Activated CD4-positive, alpha-beta T cell treated with anti-CD3 and anti-CD28 coated beads, Interleukin-2, amount 50 U/mL, for 24 hours (primary cell): Measurements from ENCODE around the gene JAK1.
"Not testable (repeated sequence)": the region's sequence is repeated elsewhere in the genome, so short reads cannot be mapped to it uniquely, and the experiment has no call there.

Experiments
- DNase-seq, 2 donors: peaks; one replicate each; pipeline ENCODE4 v3.0.0-alpha.2; 2020; ENCODE audit warnings: low read depth in 1 of 2, low spot score in 1 of 2

The JAK1 gene

DNA sequence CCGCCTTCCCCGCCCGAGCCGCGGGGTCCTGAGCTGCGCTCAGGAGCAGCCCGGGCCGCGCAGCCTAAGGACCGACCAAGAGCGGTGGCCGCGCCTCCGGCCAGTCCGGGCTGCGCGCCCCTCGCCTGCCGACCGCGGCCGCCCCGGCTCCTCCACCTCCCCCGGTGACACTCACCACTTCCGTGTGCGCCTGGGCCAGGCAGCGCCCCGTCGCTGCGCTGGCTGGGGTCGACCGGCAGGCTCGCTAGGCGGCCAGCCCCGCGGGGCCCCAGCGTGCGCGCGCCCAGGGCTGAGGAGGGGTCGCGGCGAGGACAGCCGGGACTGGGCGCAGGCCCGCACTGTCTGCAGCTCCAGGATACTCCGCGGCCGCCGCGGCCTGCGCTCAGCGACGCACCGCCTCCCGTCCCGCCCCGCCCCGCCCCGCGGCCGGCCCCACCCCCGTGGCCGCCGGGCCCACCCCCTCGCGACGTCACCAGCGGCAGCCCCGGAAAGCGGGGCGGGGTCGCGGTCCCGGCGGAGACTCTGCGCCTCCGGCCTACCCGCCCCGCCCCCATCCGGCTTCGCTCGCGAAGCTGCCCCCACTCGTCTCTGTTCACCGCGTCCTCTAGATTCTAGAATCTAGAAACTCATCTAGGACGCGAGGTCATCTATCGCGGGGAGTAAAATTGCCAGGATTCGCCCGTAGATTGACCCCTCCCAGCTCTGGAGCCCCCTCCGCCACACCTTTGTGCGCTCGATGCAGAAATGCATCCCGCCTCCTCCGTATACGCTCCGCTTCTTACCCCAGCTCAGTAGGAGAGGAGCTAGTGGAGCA lies at the start of gene JAK1:
TSS of gene JAK1 (minus strand) at position 392 of the 814 bp plus-strand sequence. CDS start 80,285 bp downstream, outside the sequence.
- DNase-seq = peak; percentile 68 to 83

DNA sequence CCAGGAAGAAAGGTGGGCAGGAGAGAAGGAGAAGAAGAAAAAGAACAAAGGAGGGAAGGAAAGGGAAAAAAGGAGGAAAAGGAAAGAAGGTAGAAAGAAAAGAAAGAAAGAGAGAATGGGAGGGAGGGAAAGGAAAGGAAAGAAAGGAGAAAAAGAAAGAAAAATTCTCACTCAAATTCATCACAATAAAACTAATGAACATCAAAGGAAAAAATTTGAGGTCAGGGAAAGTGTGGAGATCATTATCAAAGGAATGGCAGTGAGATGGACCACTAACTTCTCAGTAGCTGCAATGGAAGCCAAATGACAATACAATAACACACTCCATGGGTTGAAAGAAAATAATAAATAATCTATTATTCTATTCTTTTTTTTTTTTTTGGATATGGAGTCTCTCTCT lies 48.0 kb upstream of the JAK1 start:
- DNase-seq = no peak

DNA sequence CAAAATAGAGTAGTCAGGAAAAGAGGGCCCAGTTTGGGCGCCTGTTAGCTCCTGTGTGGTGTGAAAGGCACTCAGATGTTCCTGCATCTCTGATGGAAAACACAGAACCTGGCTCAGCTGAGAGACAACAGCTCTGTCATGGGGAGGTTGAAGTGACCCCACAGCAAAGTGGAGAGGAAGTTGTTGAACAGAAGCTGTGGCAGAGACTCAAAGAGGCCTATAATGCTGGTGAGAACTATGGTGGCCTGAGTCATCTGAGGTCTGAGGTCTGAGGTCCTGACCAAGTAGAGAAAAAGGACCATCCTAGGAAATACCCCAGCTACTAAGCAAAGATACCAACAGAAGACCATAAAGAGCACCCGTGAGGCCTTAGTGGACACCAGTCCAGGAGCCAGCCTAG lies 45.6 kb upstream of the JAK1 start:
- DNase-seq = no peak

DNA sequence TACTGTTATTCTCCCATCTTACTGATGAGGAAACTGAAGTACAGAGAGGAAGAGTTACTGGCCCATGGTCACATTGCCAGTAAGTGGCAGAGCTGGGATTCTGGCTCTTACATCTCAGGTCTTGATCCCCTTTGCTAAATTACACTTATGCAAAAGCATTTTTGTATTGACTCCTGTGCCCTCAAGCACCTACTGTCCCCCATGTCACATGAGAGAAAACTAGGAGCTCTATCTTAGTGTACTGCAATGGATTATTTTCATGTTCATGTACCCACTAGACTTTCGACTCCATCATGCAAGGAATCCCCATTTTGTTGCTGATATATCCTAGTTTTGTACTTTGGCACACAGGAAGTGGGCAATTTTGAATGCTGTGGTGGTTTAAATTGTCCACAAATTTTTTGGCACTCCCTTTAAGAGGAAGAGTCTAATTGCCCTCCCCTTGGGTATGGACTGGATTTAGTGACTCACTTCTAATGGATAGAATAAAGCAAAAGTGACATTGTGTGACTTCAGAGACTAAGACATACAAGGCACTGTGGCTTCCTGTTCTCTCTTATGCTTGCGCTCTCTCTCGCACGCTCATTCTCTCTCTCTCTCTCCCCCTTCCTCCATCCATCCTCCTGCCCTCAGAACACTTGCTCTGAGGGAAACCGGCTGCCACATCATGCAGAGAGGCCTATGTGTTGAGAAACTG lies 43.5 kb upstream of the JAK1 start:
- no peak for DNase-seq

DNA sequence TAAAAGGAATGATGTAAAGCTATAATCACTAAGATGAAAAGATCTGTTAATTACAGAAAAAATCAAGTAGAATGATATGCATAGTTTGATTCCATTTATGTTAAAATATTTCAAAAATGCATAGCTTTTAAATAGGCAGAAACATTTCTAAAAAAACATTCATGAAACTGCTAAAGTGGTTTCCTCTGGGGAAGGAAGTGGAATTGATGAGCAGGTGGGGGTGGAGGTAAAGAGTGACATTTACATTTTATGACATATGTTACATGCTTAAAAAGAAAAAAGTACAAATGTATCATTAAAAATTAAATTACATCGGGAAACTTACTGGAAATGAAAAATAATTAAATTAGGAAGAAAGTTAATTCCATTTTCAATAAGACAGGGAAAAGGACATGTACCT lies 42.8 kb upstream of the JAK1 start:
- no peak for DNase-seq

DNA sequence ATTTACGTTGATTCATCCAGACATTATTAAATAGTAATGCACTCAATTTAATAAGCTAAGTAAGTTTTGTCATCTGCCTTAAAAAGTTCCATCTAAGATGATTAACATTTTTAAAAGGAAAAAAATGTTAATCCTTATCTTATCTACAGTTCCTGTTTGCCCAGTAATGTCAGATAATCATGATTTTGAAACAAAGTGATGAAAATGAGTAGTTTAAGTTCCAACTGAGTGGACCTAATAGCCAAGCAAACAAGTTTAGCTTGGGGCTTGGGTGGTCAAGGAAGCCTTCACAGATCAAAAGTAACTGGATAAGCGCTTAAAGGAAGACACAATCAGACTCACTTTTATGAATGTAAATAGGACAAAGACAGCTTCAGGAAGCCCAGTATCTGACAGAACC lies 40.5 kb upstream of the JAK1 start:
- DNase-seq = no peak

DNA sequence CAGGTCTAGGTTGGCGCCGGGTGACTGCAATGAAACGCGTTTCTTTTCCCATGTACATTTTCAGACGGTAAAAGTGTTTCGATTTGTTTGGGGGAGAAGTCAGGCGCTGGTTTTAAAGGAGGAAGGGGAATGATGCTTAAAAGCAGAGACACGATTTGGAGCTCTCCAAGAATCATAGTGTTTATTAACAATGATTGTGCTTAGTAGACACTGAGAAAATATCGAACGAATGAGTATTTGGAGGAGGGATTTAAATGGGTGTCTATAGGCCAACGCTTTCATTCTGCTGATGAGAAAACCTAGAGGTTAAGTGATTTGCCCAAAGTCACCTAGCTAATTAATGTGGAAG lies 36.9 kb upstream of the JAK1 start:
- DNase-seq = no peak

DNA sequence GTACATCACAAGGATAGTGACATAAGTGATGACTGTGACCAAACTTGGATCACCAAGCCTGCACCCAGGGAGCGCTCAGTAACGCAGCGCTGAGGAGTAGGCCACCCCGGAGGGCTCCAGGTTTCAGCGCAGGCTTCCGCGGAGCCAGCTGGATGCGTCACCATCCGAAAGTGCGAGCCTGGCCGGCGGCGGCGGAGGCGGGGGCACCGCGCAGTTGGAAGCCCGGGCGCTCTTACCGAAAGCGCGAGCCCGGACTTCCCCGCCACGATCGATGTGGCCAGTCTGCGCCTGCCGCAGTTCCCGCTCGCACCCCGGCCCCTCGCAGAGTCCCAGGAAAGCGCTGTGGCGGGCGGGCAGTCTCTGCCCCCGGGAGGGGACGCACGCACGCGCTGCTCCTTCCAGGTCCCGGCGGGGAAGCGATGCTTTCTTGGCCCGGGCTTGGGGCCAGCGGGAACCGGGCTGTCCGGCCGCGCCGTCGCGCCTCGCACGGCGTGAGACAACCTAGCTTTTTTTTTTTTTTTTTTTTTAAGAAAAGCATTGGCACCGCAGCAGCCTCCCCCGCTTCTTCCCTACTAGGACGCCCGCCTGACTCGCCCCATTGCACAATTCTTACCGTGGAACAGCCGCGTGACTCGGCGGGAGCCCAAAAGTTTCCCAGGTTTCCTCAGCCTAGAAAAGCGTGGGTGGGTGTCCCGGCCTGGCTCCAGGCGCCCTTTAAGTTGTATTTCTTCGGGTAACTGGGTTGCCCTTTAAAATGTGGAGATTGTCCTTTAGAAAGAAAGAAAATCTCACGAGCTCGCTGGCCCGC lies 36.4 kb upstream of the JAK1 start:
- peak; percentile 33 to 42 for DNase-seq

DNA sequence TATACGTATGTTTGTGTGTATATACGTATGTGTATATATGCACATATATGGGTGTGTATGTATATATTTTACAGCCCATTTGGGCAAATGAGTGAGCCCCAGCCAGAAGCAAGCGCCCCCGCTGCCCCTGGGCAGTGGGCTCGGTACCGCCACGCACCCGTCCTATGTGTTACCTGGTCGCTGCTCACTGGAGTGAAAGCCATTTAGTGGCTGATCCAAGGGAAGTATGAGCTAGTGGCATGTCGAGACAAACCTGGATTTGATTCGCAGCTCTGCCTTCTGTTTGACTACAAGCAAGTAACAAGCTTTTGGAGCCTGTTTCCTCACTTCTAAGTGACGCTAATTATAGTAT lies 35.8 kb upstream of the JAK1 start:
- DNase-seq = no peak

DNA sequence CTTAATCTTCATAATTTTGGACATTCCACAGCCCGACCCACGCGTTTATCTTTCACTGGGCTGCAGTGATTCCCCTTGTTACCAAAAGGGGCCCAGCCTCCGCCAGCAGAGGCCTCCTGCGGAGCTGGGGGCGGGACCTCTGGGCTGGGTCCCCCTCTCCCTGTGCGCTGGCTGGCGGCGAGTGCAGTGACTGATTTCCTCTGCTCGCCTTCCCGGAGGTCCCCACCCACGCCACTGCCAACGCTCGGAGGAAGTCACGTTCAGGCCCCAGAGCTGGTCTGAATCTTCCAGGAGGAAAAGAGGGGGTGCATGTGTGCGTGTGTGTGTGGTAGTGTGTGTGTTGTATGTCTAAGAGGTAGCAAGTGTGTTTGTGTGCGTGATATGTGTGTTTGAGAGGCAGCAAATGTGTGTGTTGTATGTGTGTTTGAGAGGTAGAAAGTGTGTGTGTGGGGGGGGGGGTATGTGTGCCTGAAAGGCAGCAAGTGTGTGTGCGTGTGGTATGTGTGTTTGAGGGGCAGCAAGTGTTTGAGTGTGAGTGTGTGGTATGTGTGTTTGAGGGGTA lies 35.0 kb upstream of the JAK1 start:
- peak; percentile 46 to 61 for DNase-seq

DNA sequence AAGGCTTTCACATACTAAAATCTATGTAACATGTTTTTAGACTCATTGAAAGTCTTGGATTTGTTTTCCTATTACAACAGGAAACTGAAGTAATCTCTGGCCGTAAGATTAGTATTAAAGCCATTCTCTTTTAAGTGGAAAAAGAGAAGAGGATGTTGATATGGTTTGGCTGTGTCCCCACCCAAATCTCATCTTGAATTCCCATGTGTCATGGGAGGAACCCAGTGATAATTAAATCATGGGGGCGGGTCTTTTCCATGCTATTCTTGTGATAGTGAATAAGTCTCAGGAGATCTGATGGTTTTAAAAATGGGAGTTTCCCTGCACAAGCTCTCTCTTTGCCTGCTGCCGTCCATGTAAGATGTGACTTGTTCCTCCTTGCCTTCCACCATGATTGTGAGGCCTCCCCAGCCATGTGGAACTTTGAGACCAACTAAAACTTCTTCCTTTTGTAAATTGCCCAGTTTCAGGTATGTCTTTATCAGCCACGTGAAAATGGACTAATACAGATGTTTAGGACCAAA lies 32.1 kb upstream of the JAK1 start:
- DNase-seq = not testable (repeated sequence)

DNA sequence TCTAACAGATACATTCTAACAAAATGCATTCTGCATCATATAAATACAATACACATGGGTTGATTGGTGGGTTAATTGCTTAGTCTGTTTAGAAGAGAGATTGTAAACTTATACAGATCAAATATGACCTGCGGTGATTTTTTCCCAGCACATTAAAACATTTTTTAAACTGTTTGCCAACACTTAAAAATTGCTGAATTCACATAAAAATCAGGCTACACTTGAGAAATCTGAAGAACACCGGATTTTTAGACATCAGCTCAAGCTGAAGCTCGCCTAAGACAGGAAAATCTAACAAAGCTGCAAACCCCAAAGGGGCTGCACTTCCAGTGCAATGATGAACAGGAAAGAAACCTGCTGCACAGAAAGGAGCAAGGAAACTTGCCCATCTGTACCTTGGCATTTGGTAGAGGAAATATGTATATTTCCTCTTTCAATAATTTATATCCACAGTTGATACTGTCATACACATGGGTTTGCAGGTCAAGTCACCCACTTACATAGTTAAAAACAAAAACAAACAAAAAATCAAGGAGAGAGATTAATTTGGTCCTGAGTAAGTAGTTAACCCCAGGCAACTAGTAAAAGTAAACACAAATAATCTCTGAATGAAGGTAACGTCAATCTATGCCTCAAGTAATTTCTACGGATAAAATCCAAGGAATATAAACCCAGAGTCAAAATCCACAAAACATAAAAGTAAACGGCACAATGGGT lies 30.4 kb upstream of the JAK1 start:
- no peak for DNase-seq

DNA sequence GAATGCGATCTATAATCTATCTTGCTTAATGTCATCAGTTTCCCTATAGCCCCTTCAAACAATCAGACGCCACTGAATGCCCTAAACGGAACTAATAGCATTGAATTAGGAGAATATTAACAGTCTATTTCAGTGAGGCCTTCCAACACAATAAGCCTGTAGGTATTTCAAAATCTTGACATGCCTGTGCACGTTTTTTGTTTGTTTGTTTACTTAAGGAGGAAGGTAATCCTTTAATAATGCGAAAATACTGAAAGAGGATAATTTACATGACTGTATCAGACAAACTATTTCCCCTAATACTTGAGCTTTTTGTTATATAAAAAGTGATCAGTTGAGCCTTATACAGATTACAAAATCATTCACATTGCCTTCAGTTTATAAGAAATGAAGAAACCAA lies 29.0 kb upstream of the JAK1 start:
- no peak for DNase-seq

DNA sequence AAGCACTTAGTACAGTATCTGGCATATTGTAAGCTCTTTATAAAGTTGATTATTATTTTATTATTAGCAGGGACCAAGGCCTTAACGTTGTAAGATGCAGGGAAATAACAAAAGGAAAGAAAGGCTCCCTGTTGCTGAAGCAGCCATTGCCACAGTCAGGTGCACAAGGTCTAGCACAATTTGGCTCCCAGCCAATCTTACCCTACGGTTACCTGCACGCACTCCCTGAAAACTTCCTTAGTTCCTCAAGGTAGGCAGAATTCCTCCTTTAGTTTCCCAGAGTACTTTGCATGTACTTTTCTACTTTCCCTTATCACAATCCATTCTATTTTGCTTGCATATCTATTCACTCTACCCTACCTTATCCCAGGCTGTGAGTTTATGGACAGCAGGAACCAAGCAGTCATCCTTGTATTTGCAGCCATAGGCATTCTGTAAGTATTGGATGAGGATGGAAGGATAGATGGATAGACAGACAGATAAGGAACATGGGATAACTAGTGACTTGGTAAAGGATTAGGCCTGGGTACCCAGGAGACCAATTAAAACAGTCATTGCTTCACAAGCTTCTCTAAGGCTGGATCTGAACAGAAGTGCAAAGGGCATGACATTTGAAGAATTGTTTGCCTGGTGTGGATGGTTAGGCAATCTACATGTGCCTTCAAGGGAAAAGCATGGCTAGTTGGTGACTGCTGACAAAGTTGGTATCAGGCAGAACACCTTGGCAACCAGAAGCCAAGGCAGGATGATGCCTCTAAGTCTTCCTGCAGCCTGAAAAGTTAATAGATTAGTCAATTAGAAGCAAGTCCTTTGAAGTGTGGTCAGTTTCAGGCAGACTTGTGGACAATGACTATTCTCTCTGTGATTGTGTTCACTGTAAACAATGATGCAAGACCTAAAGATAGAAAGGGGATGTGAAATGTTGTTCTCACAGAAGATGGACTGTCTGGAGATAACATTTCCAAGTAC lies 20.8 kb upstream of the JAK1 start:
- no peak for DNase-seq

DNA sequence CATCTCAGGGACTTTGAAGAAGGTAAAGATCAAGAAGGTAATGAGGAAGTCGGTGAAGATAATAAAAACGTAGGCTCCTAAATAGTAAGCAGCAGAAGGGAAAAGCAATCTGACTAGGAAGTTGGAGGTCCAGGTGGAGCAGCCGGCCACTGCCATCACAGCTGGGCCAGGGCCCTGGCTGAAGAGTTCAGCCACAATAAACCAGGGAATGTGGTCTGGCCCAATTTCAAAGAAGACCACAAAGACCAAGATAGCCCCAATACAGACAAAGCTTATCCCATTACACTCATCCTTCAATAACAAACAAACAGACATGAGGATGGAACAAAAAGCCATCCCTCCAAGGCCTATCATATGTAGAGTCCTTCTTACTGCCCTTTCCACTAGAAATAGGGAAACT lies 18.4 kb upstream of the JAK1 start:
- DNase-seq = no peak

DNA sequence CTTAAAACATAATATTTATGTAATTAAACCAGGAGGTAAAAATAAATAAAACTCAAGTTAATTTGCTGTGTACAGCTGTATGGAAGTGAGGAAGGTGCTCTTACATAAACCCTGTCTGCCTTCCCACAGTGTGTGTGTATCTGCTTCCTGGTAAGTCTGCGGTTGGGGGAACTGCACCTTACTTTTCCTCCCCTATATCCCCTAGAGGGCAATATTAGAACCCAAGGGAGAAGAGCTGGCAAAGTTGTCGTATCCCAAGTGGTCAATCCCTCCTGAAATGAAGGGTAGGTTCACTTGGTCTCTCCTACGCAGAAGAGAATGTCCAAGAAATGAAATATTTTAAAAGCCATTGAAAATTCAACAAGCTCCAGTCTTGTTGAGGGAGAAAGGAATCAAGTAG lies 17.8 kb upstream of the JAK1 start:
- DNase-seq = no peak

DNA sequence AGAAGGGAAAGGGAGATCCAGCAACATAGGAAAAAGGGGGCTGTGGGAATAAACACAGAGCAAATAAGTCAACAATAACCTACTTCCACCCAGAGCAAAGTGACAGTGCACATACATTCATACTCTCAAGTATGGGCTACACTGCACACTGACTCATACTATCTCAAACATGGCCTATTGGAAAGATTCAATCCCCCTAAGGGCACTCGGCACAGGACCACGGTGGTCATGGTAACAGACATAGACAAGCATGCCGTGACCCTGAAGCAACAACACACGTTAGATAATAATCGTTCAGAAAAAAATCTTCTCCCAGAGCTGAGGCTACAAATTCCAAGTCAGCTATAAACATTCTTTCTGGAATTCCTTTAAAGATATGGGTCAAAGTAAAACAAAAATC lies 16.8 kb upstream of the JAK1 start:
- DNase-seq = no peak

DNA sequence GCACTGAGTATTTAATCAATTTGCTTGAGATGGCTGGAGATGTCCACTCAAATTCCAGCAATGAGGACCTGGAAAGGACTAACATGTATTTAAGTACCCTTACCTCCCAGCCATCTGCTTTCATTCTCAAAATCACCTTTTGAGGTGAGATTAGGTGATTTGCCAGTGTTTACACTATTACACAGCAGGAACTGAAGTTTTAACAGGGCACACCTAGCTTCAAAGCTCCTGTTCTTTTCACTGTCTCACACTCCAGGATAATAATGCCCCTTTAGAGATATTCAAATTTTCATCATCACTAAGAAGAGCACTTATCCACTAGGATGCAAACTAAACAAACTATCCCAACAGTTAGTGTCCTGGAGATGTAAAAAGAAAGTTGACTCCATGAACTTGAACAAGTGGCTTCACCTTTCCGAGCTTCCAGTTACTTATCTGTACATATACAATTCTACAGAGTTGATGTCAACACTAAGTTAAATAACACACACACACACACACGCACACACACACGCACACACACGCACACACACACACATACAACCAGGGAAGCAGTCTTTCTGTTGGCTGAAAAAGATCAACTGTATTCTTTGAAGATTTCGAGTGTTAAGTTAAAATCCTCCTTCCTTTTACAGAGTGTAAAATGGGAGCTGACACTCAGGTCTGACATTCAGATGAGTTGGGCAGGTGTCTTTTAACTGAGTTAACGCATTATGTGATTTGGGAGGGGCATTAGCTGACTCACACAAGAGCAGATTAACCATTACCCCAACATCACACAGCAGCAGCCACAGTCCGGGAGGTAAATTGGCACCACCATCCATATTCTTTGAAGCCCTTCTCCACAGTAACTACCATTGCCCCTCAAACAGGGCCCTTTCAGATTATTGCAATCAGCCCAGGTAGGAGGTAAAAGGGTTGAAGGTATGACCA lies 15.5 kb upstream of the JAK1 start:
- DNase-seq = no peak
